ENCODE measurements around the gene GLIPR2.
"Not testable (repeated sequence)": the region's sequence is repeated elsewhere in the genome, so short reads cannot be mapped to it uniquely, and the experiment has no call there.

Gene GLIPR2

DNA sequence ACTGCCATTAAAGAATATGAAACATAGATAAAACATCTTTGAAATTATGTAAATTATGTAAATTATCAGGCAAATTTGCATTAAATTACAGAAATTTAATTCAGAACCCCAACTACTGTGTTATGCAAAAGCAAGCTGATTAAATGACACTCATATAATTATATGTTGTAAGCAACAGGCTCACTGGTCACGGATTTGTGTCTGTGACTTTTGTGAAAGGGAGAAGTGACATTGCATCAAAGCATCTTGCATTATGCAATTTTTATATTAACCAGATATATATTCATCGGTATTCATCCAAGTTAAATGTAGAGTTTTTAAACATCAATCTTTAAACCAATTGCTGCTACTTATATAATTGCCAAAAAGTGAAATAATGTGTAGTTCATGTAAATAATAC, 13.0 kb upstream of the GLIPR2 start:
- no peak for DNase-seq (ENCODE audit: low spot score)

DNA sequence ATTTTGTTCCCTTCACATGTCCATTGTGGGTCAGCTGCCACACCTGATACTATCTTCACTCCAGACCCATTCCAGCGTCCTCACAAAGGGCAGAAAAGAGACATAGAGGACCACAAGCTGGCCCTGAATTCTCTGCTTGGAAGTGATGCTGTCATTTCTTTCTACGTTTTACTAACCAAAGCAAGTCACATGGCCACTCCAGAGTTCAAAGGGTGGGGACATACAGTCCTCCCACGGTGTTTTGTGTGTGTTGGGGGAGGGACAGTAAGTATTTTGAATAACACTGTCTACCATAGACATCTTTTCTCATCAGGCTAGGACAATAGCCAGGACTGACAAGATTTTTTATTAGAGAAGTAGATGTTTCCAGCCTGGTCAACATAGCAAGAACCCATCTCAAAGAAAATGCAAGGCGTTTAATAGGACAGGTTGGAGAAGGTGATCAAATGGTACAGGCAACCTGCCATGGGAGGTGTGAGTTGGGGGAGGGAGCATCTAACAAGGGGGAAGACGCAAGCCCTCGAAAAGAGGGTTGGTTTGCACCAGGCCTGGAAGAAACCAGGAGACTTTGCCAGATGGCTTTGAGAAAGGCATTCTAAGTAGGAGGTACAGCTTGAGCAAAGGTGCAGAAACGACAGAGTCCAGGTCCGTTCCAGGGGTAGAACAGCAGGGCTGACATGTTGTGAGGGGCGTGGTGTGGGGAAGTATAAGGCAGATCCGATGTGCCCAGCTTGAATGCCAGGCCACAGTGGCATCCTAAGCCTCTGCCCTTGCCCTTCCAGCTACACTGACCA, 11.3 kb upstream of the GLIPR2 start:
- DNase-seq (ENCODE audit: low spot score) = no peak

DNA sequence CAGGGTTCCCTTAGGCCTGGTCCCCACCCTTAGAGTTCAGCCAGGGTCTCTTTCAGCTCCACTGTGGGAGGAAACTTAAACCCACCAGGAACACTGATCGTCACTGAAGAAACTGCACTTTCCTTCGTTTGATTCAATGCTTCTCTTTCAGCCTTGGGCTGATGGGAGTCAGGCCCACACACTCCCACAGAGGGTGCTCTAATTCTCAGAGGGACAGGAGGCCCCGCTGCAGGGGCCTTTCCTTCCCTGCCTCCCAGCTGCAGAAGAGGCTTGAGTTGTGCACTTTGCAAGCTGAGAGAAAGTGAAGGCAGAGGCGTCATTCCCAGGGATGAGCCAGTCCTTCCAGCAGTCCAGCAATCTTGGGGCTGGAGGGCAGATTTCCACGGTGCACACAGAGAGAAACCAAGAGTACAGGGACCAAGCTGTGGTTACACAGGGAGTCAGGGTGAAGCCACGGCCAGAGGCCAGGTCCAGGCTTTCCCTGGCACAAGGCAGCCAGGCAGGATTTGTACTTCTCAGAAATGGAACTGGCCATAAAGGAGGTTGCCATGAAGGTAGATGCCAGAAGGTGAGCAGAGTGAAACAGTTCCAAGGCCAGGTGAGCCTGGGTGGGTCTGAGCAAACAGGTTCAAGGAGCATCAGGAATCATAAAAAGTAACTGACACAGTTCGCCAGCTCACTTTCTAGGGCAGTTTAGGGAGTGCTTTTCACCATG, 10.4 kb upstream of the GLIPR2 start:
- no peak for DNase-seq (ENCODE audit: low spot score)

DNA sequence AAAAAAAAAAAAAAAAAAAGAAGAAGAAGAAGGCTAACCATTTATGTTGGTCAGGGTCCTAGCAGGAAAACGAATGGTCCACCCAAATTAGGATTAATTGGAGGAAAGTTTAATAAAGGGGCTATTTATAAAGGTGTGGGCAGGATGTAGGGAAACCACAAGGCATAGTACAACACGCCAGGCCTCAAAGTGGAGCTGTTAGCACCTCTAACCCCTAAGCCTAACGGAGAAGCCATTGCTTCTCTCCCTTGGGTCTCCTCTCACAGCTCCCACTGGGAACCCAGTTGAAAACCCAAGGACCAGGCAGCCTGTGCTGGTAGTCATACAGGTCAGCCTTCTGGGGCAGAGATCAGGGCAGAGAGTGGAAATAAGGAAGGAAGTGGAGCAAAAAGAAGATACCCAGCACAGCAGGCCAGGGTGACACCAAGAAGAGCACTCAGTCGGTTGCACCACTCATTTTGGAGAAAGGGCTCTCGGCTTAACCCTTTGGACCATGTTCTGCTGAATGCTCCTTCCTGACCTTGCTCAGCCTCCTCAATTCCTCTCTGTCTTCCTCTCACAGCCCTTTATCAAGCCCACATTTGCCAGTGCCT, 8.8 kb upstream of the GLIPR2 start:
- no peak for DNase-seq (ENCODE audit: low spot score)

DNA sequence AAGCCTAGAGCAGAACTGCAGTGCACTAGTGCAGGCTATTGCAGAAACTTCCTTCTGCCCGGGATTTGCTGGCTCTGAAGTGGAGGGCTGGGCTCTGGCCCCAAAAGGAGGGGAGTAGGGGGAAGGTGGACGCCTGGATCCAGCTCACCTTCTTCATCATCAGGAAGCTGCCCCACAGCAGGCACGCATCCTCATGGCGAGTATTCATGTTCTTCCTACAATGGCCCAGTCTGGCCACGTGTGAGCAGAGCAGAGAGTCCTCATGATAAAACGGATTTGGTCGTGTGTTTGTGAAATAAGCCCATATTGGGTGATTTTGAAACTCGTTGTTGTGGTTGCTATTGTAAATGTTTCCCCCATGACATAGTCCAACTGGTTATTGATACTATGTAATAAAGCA, 8.2 kb upstream of the GLIPR2 start:
- no peak for DNase-seq (ENCODE audit: low spot score)

DNA sequence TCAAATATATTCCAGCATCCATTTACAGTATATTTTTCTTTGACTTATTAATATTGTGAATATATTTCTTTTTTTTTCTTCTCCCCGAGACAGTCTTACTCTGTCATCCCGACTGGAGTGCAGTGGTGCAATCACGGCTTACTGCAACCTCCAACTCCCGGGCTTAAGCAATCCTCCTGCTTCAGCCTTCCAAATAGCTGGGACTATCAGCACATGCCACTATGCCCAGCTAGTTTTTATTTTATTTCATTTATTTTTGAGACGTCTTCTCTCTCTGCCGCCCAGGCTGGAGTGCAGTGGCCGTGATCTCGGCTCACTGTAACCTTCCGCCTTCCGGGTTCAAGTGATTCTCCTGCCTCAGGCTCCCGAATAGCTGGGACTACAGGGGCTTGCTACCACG, 7.4 kb upstream of the GLIPR2 start:
- DNase-seq (ENCODE audit: low spot score) = no peak

DNA sequence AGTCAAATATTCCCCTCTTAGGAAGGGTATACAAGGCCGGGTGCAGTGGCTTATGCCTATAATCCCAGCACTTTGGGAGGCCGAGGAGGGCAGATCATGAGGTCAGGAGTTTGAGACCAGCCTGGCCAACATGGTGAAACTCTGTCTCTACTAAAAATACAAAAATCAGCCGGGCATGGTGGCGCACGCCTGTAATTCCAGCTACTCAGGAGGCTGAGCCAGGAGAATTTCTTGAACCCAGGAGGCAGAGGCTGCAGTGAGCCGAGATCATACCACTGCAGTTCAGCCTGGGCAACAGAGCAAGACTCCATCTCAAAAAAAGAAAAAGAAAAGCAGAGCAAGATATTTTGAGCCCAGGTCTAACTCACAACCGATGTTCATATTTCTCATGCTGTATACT, 4.9 kb upstream of the GLIPR2 start:
- not testable (repeated sequence) for DNase-seq (ENCODE audit: low spot score)

DNA sequence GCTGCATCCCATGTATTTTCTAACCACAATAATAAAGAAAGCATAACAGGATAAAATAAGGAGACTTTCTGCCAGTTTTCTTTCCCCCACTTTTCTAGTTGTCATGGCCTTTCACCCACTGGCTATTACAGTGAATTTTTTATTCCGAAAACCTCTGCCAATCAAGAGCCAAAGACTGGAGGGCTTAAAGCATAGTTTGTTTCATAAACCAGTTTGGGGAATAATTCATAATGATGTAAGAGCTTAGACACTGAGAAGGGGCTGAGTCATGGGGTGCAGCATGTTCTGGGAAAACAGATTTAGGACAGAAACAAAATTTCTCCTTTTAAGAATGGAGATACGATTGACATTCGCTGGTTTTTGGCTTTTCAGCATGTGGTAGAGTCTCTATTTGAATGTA, 4.4 kb upstream of the GLIPR2 start:
- no peak for DNase-seq (ENCODE audit: low spot score)

DNA sequence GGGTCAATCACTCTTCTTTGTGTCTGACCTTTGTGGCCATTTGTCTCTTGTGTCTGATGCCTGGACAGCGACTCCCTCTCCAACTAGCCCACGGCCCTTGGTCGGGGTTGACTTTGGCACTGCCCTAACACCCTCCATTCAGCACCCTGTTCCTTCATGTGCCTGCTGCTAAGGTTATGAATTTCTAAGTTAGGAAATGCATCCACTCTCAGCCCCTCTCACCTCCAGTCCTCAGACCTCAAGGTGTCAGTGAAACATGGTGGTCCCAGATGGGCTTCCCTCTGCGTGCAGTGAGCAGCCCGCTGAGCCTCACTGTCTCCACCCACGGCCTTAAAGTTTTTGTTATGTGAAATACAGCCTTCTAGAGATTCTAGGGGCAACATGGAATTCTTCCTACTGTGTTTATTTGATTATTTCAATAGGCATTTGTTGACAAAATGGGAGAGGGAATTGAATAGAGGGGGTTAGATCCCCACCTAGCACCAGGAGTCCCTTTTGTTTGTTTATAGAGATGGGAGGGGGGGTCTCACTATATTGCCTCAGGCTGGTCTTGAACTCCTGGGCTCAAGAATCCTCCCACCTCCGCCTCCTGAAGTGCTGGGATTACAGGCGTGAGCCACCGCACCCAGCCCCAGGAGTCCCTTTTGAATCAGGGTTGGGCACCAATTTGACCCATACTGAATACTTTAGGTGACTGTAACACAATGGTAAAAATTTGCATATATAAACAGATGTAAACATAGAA, 1.6 kb upstream of the GLIPR2 start:
- DNase-seq (ENCODE audit: low spot score) = no peak

DNA sequence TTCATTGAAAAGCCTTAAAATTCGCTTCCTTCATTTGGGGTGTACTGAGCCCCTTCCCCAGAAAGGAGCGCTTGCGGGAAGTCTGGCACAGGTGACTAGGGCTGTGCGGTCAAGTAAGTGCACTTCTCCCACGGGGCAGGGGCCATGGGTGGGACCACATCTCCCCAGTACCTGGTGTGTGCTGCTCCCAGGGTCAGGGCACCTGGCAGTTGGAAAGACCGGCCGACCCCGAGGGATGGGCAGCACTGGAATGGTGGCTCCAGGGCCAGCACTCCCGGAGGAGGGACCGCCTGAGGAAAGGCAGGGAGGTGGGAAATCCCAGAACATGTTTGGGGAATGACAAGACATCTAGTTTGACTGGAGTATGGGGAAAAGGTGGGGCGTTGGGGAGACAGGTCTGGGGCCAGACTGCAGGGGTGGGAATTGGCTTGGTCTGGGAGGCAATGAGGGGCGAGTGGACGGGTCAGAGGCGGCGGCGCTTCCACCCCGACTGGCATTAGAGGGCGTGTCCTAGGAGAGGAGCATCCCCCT, 727 bp upstream of the GLIPR2 start:
- no peak for DNase-seq (ENCODE audit: low spot score)

DNA sequence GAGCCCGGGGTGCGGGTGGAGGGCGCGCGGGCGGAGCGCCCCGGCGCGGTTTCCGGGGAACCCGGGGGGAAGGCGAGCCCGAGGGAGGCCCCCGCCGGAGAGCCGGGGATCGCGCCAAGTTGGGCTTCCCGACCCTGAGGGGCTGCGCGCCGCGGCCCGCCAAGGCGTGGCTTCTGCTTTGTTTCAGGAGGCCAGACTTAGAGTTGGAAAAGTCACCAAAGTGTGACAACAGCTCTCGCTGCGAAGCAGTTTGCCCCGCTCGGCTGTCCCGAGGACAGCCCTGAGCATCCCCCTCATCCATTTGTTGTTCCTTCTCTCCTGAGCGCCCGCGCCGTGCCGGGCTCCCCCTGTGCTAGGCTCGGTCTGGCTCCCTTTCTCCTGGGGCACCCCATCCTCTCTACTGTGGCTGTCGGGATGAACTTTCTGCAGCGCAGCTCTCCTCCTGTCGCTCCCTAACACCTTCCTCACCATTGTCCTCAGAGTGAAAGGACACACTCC, 410 bp downstream of the GLIPR2 start:
- peak; percentile 1 for DNase-seq (ENCODE audit: low spot score)

DNA sequence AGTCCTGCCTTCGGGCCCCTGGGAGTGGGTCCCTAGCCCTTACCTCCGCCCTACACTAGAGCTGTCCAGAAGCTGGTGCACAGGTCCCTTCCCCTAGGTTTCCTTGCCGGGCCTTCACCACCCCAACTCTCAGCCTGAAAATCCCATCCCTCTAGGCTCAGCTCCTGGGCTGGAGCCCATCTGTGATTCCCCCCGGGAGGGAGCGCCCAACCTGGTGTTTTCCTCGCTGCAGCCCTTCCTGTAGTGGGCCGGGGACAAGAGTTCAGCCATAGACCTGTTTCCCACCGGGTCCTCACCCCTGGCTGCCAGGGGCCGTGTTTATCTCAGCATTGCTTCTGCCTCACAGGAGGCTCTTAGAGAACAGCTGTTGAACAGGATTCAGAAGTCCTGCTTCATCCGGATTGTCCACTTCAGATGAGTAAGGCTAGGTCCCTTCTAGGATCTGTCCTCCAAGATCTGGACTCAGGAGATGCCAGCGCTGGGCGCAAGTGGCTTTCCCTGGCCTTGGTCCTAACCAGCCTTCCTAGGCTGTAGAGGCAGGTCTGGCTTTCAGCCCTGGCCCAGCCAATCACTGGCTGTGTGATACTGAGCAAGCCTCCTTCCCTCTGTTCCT, 965 bp downstream of the GLIPR2 start:
- DNase-seq (ENCODE audit: low spot score) = no peak

DNA sequence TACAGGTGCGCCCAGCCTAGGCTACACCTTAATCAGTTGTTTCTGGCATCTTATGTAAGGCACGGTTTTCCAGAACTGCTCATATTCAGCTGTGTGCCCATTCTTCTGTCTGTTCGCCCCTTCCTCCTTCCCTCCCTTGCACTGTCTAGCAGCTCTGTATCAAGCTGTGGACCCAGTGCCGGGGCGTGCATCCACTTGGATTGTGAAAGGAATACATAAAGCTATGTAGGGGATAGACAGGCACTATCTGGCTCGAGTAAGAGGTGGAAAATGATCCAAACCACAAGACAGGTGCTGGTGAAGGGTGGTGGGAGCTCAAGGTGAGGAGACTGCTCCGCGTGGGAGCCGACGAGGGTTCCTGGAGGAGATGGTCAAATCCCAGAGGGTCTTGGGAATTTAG, 2.0 kb downstream of the GLIPR2 start:
- no peak for DNase-seq (ENCODE audit: low spot score)

DNA sequence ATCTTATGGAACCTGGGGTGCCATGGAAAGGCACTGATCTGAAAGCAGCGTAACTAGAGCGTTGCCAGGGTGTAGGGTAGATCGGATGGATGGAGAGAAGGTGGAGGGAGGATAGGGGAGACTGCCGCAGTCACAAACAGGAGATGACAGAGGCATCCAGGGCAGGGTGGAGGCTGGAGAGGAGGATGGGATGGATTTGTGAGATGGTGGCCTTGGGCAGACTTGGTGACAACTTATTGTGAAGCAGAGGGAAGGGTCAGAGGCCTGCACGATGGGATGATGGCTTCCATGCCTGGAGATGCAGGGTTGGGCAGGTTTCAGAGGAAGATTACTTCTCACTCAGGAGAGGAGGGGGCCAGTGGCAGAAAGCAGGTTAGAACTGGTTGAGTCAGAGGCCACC, 2.4 kb downstream of the GLIPR2 start:
- no peak for DNase-seq (ENCODE audit: low spot score)

DNA sequence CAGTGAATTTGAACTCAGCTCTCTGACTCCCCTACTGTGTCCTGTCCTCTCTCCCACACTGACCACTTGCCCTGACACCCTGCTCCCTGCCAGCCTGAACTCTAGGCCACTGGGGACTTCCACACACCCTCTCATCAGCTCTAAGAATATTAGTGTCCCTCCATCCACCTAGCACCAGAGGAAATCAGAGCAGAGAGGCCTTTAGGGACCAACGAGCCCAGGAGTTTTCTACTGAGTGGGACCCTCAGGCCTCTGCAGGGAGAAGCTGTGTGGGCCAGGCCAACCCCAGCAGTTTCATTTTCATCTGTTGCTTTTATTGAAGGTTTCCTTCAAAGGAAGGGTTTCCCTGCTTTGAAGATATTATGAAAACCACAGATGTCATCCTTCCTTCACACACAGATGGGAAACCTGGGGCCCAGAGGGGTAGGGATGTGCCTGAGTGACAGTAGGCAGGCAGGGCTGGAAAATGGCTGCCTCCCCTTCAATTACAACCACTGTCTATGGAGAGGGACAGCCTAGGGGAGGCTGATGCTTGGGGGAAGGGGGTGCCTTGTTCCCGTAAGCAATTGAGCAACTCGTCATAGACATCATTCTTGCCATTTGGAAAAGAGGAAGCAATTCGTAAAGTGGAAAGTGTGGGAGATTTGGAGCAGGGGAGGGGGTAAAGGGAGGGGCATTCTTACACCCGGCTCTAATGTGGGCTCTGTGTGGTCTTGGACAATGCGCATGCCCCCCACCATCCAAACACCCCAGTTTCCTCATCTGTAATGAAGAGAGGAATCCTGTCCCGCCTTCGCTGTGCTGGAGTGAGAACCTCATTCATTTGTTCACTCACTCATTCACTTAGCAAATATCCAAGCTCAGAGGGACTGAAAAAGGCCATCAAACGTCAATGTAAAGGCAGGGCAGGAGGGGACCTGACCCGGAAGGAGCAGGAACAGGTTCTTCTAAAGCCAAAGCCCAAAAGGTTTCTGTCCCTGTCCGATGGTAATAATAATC, 3.9 kb downstream of the GLIPR2 start:
- no peak for DNase-seq (ENCODE audit: low spot score)

DNA sequence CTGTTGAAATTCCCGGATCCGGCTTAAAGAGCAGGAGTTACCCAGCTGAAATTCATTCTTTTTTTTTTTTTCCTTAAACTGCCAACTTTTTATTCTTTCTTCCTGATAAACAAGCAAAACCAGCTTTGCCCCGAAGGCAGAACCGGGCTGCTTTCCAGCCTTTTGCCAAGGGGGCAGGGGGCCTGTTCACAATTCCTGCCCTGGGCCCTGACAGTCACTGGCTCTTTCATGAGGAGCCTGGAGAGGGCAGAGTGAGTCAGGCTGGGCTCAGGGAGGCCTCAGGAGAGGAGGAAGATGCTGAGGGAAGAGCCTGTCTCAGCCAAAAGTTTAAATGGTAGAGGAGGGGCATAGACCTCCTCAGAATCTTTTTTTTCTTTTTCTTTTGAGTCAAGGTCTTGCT, 4.8 kb downstream of the GLIPR2 start:
- no peak for DNase-seq (ENCODE audit: low spot score)

DNA sequence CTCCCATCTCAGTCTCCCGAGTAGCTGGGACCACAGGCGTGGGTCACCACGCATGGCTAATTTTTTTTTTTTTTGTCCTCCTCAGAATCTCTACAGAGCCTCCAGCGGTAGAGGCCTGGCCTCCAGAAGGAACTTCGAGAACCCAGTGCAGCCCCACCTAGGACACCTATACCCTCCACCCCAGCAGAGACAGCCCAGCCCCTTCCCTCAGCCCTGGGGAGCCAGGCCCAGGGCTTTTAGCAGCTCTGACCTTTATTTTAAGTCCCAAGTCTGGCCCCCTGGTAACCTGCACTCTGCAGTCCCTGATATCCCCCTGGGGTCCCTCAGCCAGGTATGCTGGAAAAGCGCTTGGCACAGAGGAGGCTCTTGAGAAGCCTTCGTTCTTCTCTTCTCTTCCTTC, 5.2 kb downstream of the GLIPR2 start:
- DNase-seq (ENCODE audit: low spot score) = no peak

DNA sequence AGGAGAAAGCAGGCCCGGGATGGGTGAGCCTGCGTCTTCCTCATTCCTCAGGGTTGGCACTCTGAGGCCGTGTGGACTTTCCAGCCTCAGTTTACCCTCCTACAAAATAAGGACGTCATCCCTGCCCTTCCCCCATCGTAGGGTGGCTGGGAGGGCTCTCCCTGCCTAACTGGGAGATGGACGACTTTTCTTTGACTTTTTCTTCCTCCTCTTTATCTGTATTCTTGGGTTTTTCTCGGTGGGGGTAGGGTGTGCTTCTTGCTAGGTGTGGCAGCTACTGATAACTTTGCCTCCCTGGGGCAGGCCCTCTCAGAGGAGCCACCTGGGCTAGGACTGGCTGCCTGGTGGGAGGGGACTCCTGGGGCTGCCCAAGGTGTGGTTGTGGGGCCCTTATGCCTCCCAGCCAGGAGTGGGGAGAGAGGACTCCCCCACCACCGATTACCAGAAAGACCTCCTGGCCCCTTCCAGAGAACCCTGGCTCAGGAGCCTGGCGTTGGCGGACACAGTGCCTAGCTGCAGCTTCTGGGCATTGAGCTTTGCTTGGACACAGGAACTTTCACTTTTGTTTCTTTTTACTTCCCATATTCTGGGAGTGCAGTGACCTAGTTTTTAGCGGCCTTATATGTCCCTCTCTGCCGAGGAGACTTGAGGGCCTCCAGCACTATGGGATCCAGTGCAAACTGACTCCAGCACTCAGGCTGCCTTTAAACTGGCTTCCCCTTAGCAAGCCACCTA, 6.1 kb downstream of the GLIPR2 start:
- no peak for DNase-seq (ENCODE audit: low spot score)

DNA sequence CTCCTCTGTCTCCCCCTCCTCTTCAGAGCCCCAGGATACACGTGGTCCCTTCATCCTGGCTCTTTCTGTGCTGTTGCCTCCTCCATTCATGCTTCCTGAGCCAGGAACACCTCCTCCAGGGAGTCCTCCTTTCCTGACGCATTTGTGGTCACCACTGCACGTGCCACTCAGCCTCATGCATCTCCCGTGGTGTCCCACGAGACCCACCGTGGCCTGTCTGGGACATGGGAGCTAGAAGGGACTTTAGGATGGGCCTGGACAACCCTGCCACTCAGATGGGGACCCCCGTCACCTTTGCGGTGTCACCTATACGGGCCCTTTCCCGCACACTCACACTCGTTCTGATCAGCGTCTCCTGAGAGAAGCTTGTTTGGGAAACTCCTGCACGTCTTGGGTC, 6.7 kb downstream of the GLIPR2 start:
- no peak for DNase-seq (ENCODE audit: low spot score)
